NCI-H2196 (cell line): ENCODE measurements around the gene GTSE1.
A peak's percentile ranks its signal among the peaks of the same experiment; 100 is the strongest.

Source experiments
- DNase-seq: peaks from one replicate; lab custom pipeline; 2025; ENCODE audit not compliant: unreplicated experiment; lab: John Stamatoyannopoulos, UW

The GTSE1 gene

GRCh38 chr22:46363611-46364321, 67.1 kb downstream of the GTSE1 start:
- no peak for DNase-seq

GRCh38 chr22:46364341-46365165, 67.9 kb downstream of the GTSE1 start:
- no peak for DNase-seq

GRCh38 chr22:46365166-46365624, 68.5 kb downstream of the GTSE1 start:
- no peak for DNase-seq

GRCh38 chr22:46366327-46366731, 69.7 kb downstream of the GTSE1 start:
- no peak for DNase-seq

- DNase-seq: no peak
Measured at GRCh38 chr22:46366801-46367706, 70.4 kb downstream of the GTSE1 start.

GRCh38 chr22:46367707-46368191, 71.1 kb downstream of the GTSE1 start:
- DNase-seq: peak; percentile 59

GRCh38 chr22:46368422-46368821, 71.8 kb downstream of the GTSE1 start:
- no peak for DNase-seq

GRCh38 chr22:46368871-46369715, 72.4 kb downstream of the GTSE1 start:
- no peak for DNase-seq

- DNase-seq: no peak
Measured at GRCh38 chr22:46369716-46370583, 73.3 kb downstream of the GTSE1 start.

- no peak for DNase-seq
Measured at GRCh38 chr22:46370584-46371291, 74.1 kb downstream of the GTSE1 start.

- DNase-seq: no peak
Measured at GRCh38 chr22:46371623-46372226, 75.1 kb downstream of the GTSE1 start.

GRCh38 chr22:46372686-46373085, 76.0 kb downstream of the GTSE1 start:
- no peak for DNase-seq

GRCh38 chr22:46373159-46373558, 76.5 kb downstream of the GTSE1 start:
- DNase-seq: peak; percentile 29

- DNase-seq: peak; percentile 6
Measured at GRCh38 chr22:46373921-46374662, 77.4 kb downstream of the GTSE1 start.

- no peak for DNase-seq
Measured at GRCh38 chr22:46374663-46375474, 78.2 kb downstream of the GTSE1 start.

- DNase-seq: no peak
Measured at GRCh38 chr22:46376111-46376510, 79.4 kb downstream of the GTSE1 start.
